ENCODE measurements around the gene GPI. TPM values are rescaled to one million over a fixed set of nuclear protein-coding genes. Genes with fewer than 3 reads are reported as not detected.

The GPI gene
- total RNA-seq, 6 donors from 2014 or later: 90.4 to 198 (median 128) TPM

GRCh38 chr19:34359140-34359953 lies 5.6 kb upstream of the GPI start:
- Histone ChIP-seq H3K9me3 (no peaks in the 10 kb centered on the region), H3K27me3 (no peaks in the 10 kb centered on the region), H3K27ac (peak overlapping the region; percentile 43 to 87 (median 78)), H3K4me1 (peaks cover 4 to 16% (median 10%) of the 10 kb centered on the region in 4 donors), H3K4me3 (peak overlapping the region; percentile 2 to 59 (median 51)), H3K36me3 (peaks cover 0 to 16% (median 9%) of the 10 kb centered on the region in 4 donors)
- TF ChIP-seq CTCF (IDR thresholded peaks at IDR 0.05) (peak; percentile 39 to 82 (median 50)), POLR2AphosphoS5 (IDR thresholded peaks at IDR 0.05) (peak in 1 of 2 donors; percentile 80), POLR2A (IDR thresholded peaks at IDR 0.05) (peak in 2 of 4 donors; percentile 46 to 75), EP300 (IDR thresholded peaks at IDR 0.05) (peak in 1 of 4 donors; percentile 35)
- 6 to 25% methylated on average over 4 to 53 of the region's 61 CpGs for WGBS, 2 donors
- peak; percentile 97 to 99 for DNase-seq
- peak; percentile 97 to 98 for ATAC-seq (ENCODE audit: low FRiP score in 2 of 2)

- peak overlapping the region in 3 of 4 donors; percentile 45 to 59 (median 57) for H3K4me3 ChIP-seq
- ATAC-seq (ENCODE audit: low FRiP score in 2 of 2): no peak
Observed at GRCh38 chr19:34359954-34360315, 5.1 kb upstream of the GPI start.

GRCh38 chr19:34360354-34360909 lies 4.6 kb upstream of the GPI start:
- ATAC-seq (ENCODE audit: low FRiP score in 2 of 2) (no peak), DNase-seq (no peak)
- Histone ChIP-seq H3K4me1 (peaks cover 4 to 25% (median 12%) of the 10 kb centered on the region in 4 donors), H3K27me3 (no peaks in the 10 kb centered on the region), H3K36me3 (peaks cover 0 to 6% (median 2%) of the 10 kb centered on the region in 4 donors), H3K27ac (peak overlapping the region in 3 of 4 donors; percentile 71 to 87 (median 84)), H3K9me3 (no peaks in the 10 kb centered on the region), H3K4me3 (no peak overlapping the region)
- 95% methylated on average over 9 of the region's 9 CpGs for WGBS, 2 donors
- TF ChIP-seq POLR2A (IDR thresholded peaks at IDR 0.05) (no peak), CTCF (IDR thresholded peaks at IDR 0.05) (no peak), EP300 (IDR thresholded peaks at IDR 0.05) (no peak), POLR2AphosphoS5 (IDR thresholded peaks at IDR 0.05) (no peak)

More at GRCh38 chr19:34359954-34360315, 5.1 kb upstream of the GPI start:
- H3K27ac ChIP-seq: peak overlapping the region; percentile 43 to 87 (median 78)
- H3K9me3 ChIP-seq: no peaks in the 10 kb centered on the region
- 68 to 85% methylated on average over 7 of the region's 7 CpGs for WGBS, 2 donors
- H3K36me3 ChIP-seq: peaks cover 0 to 11% (median 5%) of the 10 kb centered on the region in 4 donors
- H3K27me3 ChIP-seq: no peaks in the 10 kb centered on the region
- DNase-seq: no peak
- no peak for TF ChIP-seq EP300 (IDR thresholded peaks at IDR 0.05)
- no peak for TF ChIP-seq CTCF (IDR thresholded peaks at IDR 0.05)
- TF ChIP-seq POLR2AphosphoS5 (IDR thresholded peaks at IDR 0.05): no peak
- no peak for TF ChIP-seq POLR2A (IDR thresholded peaks at IDR 0.05)
- peaks cover 4 to 22% (median 12%) of the 10 kb centered on the region in 4 donors for H3K4me1 ChIP-seq

- peaks cover 0 to 6% (median 2%) of the 10 kb centered on the region in 4 donors for H3K36me3 ChIP-seq
Observed at GRCh38 chr19:34362679-34363069, 2.3 kb upstream of the GPI start.

More at GRCh38 chr19:34362679-34363069, 2.3 kb upstream of the GPI start:
- Histone ChIP-seq H3K4me1 (peaks cover 17 to 47% (median 28%) of the 10 kb centered on the region in 4 donors), H3K4me3 (no peak overlapping the region), H3K27me3 (no peaks in the 10 kb centered on the region), H3K9me3 (no peaks in the 10 kb centered on the region), H3K27ac (no peak overlapping the region)
- TF ChIP-seq CTCF (IDR thresholded peaks at IDR 0.05): no peak
- no peak for TF ChIP-seq POLR2A (IDR thresholded peaks at IDR 0.05)
- TF ChIP-seq POLR2AphosphoS5 (IDR thresholded peaks at IDR 0.05): no peak
- no peak for TF ChIP-seq EP300 (IDR thresholded peaks at IDR 0.05)
- DNase-seq (no peak), ATAC-seq (ENCODE audit: low FRiP score in 2 of 2) (no peak)
- 72 to 79% methylated on average over 3 of the region's 3 CpGs for WGBS, 2 donors

Measured in upper lobe of left lung (tissue), 6 donors.